ENCODE data around the gene HENMT1. TPM values are rescaled to one million over a fixed set of nuclear protein-coding genes. Genes with fewer than 3 reads are reported as not detected.
"Not testable (repeated sequence)": the region's sequence is repeated elsewhere in the genome, so short reads cannot be mapped to it uniquely, and the experiment has no call there.

HENMT1 gene
- total RNA-seq, 1 experiment from 2014 or later = 6.2 TPM

DNA sequence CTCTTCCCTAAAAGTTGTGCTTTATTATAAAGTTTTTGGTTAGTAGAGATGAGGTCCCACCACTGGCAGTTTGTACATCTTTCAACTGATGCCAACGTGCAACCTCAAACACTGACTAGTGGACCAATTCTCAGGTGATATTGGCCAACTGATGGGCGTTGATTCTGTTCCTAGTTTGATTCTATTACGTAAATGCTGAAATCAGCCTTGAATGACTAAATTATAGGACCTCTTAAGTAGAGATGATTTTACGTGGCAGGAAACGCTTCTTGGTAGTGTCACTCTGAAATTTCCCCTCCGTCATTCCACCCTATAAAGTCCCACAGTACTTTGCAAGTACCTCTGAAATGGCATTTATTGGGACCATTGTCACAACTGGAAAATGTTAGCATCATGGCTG, 43.0 kb upstream of the HENMT1 start:
- no peak overlapping the region for H2BK5ac ChIP-seq (ENCODE audit: insufficient read length, low read length)
- H3K4me1 Mint-ChIP-seq = peaks cover 0 to 6% of the 10 kb centered on the region in 2 experiments; a peak in 2 of 4 replicates
- no peaks in the 10 kb centered on the region; the same call in 1 of the 2 replicates for H3K27me3 Mint-ChIP-seq (ENCODE audit: low read depth)
- no peak overlapping the region for H2BK20ac ChIP-seq (ENCODE audit: low read depth, low read length, poor library complexity, severe bottlenecking)
- H3K79me1 ChIP-seq (ENCODE audit: insufficient read depth, low read depth, low read length, poor library complexity, severe bottlenecking) = no peaks in the 10 kb centered on the region
- no peak overlapping the region for H3K23ac ChIP-seq (ENCODE audit: insufficient read length, low read depth, low read length)
- no CpG with 5 or more reads among the region's 6 CpGs for WGBS (ENCODE audit: extremely low coverage, insufficient read length, low lambda C conversion rate)
- no peak overlapping the region for H2BK15ac ChIP-seq (ENCODE audit: low read depth, low read length)
- H4K91ac ChIP-seq (ENCODE audit: insufficient read length, low read depth, low read length) = no peak overlapping the region
- H3K36me3 Mint-ChIP-seq (ENCODE audit: insufficient read depth in 1 of 3, low read depth in 3 of 3) = peaks cover 11 to 34% (median 19%) of the 10 kb centered on the region in 3 experiments; a peak in 6 of 7 replicates
- H4K5ac ChIP-seq (ENCODE audit: insufficient read length, low read depth, low read length) = no peak overlapping the region
- H4K8ac ChIP-seq (replicated peaks; ENCODE audit: insufficient read length, low read depth, low read length) = no peak overlapping the region
- no peaks in the 10 kb centered on the region for H3K27me3 ChIP-seq (ENCODE audit: insufficient read depth, low read length)
- H3K4me2 ChIP-seq (ENCODE audit: insufficient read depth, insufficient read length, low read length) = no peak overlapping the region
- DNase-seq = no peak
- no peak overlapping the region for H2BK12ac ChIP-seq (ENCODE audit: insufficient read length, low read depth, low read length)
- H3K4me3 Mint-ChIP-seq = no peak overlapping the region
- H2AK5ac ChIP-seq (ENCODE audit: insufficient read length, low read length) = no peak overlapping the region
- H3T11ph ChIP-seq (ENCODE audit: low read length) = no peak overlapping the region
- H3K18ac ChIP-seq (ENCODE audit: insufficient read length, low read depth, low read length) = no peak overlapping the region
- H2AFZ ChIP-seq (ENCODE audit: low read length) = no peak overlapping the region
- no peaks in the 10 kb centered on the region for H3K9me3 Mint-ChIP-seq
- no peaks in the 10 kb centered on the region for H3K9me3 ChIP-seq (ENCODE audit: control insufficient read depth, low read depth, low read length)
- TF ChIP-seq, protein P1, sequence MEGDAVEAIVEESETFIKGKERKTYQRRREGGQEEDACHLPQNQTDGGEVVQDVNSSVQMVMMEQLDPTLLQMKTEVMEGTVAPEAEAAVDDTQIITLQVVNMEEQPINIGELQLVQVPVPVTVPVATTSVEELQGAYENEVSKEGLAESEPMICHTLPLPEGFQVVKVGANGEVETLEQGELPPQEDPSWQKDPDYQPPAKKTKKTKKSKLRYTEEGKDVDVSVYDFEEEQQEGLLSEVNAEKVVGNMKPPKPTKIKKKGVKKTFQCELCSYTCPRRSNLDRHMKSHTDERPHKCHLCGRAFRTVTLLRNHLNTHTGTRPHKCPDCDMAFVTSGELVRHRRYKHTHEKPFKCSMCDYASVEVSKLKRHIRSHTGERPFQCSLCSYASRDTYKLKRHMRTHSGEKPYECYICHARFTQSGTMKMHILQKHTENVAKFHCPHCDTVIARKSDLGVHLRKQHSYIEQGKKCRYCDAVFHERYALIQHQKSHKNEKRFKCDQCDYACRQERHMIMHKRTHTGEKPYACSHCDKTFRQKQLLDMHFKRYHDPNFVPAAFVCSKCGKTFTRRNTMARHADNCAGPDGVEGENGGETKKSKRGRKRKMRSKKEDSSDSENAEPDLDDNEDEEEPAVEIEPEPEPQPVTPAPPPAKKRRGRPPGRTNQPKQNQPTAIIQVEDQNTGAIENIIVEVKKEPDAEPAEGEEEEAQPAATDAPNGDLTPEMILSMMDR (conservative IDR thresholded peaks at IDR 0.05) = no peak
- no peak overlapping the region for H3K9ac ChIP-seq (ENCODE audit: extremely low read depth, insufficient read length, low read length)
- no peaks in the 10 kb centered on the region for H3K23me2 ChIP-seq (ENCODE audit: insufficient read length, low read depth, low read length, poor library complexity, severe bottlenecking)
- H3K4ac ChIP-seq (ENCODE audit: low read depth, low read length) = no peak overlapping the region
- no peak overlapping the region for H3K14ac ChIP-seq (ENCODE audit: insufficient read depth, low read length)
- no peak overlapping the region for H3K56ac ChIP-seq (ENCODE audit: insufficient read length, low read depth, low read length)
- no peak overlapping the region for H3K27ac Mint-ChIP-seq
- no peak overlapping the region for H2BK120ac ChIP-seq (ENCODE audit: low read depth, low read length, poor library complexity, severe bottlenecking)
- H3K27ac ChIP-seq (ENCODE audit: insufficient read length, low read depth, low read length) = peak overlapping the region; percentile 39
- H4K20me1 ChIP-seq (ENCODE audit: control insufficient read depth, insufficient read depth, insufficient read length) = no peaks in the 10 kb centered on the region
- H3K79me2 ChIP-seq (ENCODE audit: insufficient read depth, low read length) = no peaks in the 10 kb centered on the region
- H3K4me1 ChIP-seq (ENCODE audit: insufficient read depth, low read length) = no peaks in the 10 kb centered on the region

DNA sequence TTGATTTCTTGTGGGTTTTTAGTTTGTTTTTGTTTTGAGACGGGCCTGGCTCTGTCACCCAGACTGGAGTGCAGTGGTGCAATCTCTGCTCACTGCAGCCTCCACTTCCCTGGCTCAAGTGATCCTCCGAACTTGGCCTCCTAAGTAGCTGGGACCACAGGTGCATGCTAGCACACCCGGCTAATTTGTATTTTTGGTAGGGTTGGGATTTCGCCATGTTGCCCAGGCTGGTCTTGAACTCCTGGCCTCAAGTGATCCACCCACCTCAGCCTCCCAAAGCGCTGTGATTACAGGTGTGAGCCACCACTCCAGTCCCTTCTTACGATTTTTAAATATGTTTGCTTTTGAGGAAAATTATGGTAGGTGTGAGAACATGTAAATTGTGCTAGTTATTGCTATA, 41.2 kb upstream of the HENMT1 start:
- Mint-ChIP-seq H3K27ac (peak overlapping the region in 1 of 3 experiments; percentile 56; a peak in 1 of 7 replicates), H3K36me3 (ENCODE audit: insufficient read depth in 1 of 3, low read depth in 3 of 3) (peaks cover 25 to 53% (median 37%) of the 10 kb centered on the region in 3 experiments; a peak in 6 of 7 replicates)
- not testable (repeated sequence) for DNase-seq; H3K23me2 ChIP-seq (ENCODE audit: insufficient read length, low read depth, low read length, poor library complexity, severe bottlenecking); H3K9me3 Mint-ChIP-seq; H3T11ph ChIP-seq (ENCODE audit: low read length); H3K56ac ChIP-seq (ENCODE audit: insufficient read length, low read depth, low read length); H4K91ac ChIP-seq (ENCODE audit: insufficient read length, low read depth, low read length); H3K4me2 ChIP-seq (ENCODE audit: insufficient read depth, insufficient read length, low read length); H3K27me3 ChIP-seq (ENCODE audit: insufficient read depth, low read length); H2AK5ac ChIP-seq (ENCODE audit: insufficient read length, low read length); H3K14ac ChIP-seq (ENCODE audit: insufficient read depth, low read length); H2BK12ac ChIP-seq (ENCODE audit: insufficient read length, low read depth, low read length); H3K9me3 ChIP-seq (ENCODE audit: control insufficient read depth, low read depth, low read length); H2BK15ac ChIP-seq (ENCODE audit: low read depth, low read length); H2BK120ac ChIP-seq (ENCODE audit: low read depth, low read length, poor library complexity, severe bottlenecking); H3K4ac ChIP-seq (ENCODE audit: low read depth, low read length); H4K5ac ChIP-seq (ENCODE audit: insufficient read length, low read depth, low read length); H2BK20ac ChIP-seq (ENCODE audit: low read depth, low read length, poor library complexity, severe bottlenecking); H3K4me3 Mint-ChIP-seq; H3K27ac ChIP-seq (ENCODE audit: insufficient read length, low read depth, low read length); H3K4me1 ChIP-seq (ENCODE audit: insufficient read depth, low read length); H3K79me1 ChIP-seq (ENCODE audit: insufficient read depth, low read depth, low read length, poor library complexity, severe bottlenecking); H2AFZ ChIP-seq (ENCODE audit: low read length); H3K18ac ChIP-seq (ENCODE audit: insufficient read length, low read depth, low read length); H3K23ac ChIP-seq (ENCODE audit: insufficient read length, low read depth, low read length); H3K27me3 Mint-ChIP-seq (ENCODE audit: low read depth); H3K4me1 Mint-ChIP-seq; H3K79me2 ChIP-seq (ENCODE audit: insufficient read depth, low read length); H4K20me1 ChIP-seq (ENCODE audit: control insufficient read depth, insufficient read depth, insufficient read length); H4K8ac ChIP-seq (replicated peaks; ENCODE audit: insufficient read length, low read depth, low read length); H2BK5ac ChIP-seq (ENCODE audit: insufficient read length, low read length); H3K9ac ChIP-seq (ENCODE audit: extremely low read depth, insufficient read length, low read length)
- no CpG with 5 or more reads among the region's 6 CpGs for WGBS (ENCODE audit: extremely low coverage, insufficient read length, low lambda C conversion rate)

Measured in H9 (cell line).